GM21526 (cell line): Measurements from ENCODE around the gene SLC46A1.
"Not testable (repeated sequence)": the region's sequence is repeated elsewhere in the genome, so short reads cannot be mapped to it uniquely, and the experiment has no call there.

Experiments
- ATAC-seq: cut with Tn5 transposase; IDR thresholded peaks from one replicate; pipeline ENCODE4 v1.9.1; 2021; ENCODE audit warnings: moderate library complexity; ENCODE audit not compliant: unreplicated experiment, low FRiP score

SLC46A1 gene

DNA sequence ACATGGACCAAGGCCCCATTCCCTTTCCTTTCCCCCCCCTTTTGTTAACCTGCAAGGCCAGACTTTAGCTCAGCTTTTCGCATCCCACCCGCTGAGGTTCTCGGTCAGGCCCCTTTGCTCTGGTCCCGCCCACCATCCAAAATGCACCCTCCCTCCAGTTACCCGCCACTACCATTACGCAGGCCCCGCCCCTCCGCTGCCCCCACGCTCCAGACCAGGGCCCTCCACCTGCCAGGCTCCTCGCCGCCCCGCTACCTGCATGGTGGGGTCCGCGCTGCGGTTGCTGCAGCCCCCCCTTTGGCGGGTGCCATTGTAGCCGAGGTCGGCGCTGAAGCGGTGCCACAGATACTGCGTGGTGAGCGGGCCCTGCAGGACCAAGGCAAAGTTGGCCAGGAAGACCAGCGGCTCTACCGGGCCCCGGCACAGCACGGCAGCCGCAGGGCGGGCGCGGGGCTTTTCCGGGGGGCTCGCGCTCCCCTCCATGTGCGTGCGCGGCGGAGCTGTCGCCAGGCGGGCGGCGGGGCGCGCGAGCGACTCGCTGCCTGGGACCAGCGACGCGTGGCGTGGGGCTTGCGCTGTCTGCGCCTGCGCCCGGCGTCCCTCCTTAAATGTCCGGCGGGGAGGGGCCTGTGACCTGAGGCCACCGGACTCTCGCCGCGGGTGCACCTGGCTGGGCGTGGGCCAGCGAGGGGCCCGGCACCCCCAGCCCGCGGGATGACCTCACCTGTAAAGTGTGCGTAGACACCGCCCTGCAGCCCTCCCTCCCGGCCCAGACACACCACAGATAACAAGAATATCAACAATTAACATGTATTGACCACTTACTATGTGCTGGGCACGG is at the start of gene SLC46A1:
SLC46A1 (minus strand) TSS at position 581 of the 841 bp plus-strand sequence; CDS start at position 483, 98 bp downstream.
- ATAC-seq, result peak; percentile 58

DNA sequence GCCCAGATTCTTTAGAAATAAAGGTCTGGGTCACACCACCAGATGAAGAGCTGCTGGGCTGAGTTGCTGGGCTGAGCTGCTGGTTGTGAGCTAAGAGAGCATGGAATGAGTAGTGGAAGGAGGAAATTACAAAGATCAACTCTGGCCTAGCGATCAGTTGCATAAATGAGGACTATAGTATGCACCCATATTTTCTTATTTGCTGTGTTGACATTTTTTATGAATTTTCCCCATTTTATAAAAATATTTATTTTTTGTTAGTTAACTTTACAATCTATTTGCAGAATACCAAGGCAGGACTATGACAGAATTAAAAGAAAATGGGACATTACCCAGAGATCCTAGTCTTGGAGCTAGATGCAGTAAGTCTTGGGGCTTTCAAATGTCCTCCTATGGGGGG is 43.8 kb upstream of the SLC46A1 start:
- no peak for ATAC-seq

DNA sequence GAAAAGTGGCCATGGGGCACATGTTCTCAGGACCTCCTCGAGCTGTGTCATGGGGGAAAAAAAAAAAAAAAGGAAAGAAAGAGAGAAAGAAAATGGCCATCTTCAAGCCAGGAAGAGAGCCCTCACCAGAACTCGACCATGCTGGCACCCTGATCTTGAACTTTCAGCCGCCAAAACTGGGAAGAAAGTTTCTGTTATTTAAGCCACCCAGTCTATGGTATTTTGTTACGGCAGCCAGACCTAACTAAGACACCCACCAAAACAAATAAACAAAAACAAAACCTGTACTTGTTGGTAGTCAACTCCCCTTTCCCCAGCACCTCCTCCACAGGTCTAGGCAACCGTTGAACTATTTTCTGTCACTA is 41.4 kb upstream of the SLC46A1 start:
- no peak for ATAC-seq

DNA sequence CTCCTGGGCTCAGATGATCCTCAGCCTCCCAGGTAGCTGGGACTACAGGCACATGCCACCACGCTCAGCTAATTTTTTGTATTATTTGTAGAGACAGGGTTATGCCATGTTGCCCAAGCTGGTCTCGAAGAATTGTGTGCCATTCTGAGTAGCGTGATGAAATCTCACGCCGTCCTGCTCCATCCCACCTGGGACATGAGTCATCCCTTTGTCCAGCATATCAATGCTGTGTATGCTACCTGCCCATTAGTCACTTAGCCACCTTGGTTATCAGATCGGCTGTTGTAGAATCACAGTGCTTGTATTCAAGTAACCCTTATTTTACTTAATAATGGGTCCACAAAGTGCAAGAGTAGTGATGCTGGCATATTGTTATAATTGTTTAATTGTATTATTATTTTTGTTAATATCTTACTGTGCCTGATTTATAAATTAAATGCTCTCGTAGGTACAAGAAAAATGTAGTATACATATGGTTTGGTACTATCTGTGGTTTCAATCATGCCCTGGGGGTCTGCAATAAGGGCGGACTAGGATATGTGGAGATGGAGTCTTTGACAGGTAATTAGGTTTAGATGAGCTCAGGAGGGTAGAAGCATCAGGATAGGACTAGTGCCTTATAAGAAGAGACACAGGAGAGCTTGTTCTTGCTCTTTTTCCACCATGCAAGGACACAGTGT is 40.8 kb upstream of the SLC46A1 start:
- ATAC-seq, result no peak

DNA sequence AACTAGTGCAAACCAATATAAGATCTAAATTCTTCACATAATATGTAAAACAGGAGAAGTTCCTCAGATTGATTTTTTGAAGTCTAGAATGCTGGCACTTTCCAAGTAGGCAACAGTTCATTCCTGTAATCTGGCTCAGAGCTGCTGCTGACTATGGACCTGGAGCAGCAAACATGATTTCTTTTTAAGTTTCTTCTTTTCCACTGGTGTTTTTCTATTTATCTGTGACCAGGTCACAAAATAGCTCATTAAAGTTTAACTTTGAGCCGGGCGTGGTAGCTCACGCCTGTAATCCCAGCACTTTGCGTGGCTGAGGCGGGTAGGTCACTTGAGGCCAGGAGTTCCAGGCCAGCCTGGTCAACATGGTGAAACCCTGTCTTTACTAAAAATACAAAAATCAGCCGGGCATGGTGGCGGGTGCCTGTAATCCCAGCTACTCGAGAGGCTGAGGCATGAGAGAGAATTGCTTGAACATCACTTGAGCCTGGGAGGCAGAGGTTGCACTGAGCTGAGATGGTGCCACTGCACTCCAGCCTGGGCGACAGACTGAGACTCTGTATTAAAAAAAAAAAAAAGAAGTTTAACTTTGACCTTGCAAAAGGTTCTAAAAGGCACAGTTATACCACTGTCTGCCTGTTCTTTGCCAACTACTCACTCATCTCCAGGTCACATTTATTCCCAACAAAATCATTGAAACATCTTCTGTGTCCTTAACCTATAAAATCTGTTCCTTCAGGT is 38.1 kb upstream of the SLC46A1 start:
- ATAC-seq, result no peak

DNA sequence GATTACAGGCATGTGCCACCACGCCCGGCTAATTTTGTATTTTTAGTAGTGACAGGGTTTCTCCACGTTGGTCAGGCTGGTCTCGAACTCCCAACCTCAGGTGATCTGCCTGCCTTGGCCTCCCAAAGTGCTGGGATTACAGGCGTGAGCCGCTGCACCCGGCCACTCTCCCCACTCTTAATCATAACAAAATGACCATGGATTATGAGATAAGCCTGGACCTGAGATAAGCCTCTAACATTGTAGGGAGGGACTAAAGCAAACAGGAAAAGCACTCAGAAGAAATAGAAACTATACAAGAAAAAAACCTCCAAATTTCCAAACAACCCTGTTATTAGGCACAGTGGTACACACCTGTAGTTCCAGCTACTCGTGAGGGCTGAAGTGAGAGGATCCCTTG is 28.3 kb upstream of the SLC46A1 start:
- not testable (repeated sequence) for ATAC-seq

DNA sequence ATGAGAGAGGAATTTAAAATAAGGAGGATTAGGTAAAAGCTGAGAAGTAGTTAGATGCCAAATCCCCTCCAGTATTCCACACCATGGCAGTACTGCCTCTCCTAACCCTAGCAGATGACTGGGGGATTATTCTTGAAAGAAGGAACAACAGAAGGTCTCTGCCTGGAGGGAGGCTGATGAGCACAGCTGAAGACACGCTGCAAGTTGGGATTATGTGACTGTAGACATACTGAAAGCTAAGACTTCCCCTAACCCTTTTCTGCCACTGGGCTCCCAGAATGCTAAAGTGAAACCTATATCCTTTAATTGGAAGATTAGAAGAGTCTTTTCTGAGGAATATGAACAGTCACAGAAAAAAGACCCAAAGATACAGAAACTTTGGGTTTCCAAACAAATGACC is 27.7 kb upstream of the SLC46A1 start:
- no peak for ATAC-seq

DNA sequence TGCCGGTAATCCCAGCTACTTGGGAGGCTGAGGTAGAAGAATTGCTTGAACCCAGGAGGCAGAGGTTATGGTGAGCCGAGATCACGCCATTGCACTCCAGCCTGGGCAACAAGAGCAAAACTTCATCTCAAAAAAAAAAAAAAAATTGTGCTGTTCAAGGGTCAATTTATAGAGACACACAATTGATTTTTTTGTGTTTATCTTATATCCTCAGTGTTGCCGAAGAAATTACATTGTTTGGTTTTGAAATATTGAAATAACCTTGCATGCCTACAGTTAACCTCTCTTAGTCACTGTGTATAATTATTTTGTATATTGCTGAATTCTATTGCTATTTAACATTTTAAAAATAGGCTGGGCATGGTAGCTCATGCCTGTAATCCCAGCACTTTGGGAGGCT is 22.0 kb upstream of the SLC46A1 start:
- ATAC-seq, result not testable (repeated sequence)

DNA sequence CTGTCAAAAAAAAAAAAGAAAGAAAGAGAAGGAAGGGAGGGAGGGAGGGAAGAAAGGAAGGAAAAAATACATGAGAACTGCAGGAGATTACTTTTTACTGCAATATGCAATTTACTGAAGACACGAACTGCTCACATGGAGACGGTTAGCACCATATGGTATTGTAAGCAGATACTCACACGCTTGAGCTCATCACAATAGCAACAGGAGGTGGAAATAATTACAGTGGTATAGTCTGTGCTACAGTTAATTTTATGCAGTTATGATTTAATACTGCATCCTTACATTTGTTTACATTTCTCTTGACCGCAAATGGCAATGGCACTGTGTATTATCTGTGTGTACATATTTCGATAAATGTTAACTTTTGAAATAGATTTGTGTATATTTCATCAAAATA is 21.4 kb upstream of the SLC46A1 start:
- no peak for ATAC-seq

DNA sequence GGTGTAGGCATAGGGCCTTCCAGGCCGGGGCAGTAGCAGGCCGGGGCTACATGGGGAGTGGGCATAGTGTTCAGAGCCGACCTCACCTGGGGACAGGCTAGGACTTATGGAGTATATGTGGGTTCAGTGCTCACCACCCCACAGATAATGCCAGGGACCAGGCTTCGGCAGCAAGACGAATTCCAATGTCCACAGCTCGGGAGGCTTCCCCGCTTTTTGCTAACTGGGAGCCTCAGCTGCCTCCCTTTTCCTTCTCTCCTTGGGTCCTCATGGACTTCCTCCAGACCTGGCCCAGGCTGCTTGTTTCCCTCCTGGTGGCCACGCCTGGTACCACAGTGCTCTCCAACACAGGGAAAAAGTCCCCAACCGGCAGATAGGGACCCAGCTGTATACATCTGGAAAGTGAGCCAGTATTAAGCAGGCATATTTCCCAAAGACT is 20.1 kb upstream of the SLC46A1 start:
- no peak for ATAC-seq

DNA sequence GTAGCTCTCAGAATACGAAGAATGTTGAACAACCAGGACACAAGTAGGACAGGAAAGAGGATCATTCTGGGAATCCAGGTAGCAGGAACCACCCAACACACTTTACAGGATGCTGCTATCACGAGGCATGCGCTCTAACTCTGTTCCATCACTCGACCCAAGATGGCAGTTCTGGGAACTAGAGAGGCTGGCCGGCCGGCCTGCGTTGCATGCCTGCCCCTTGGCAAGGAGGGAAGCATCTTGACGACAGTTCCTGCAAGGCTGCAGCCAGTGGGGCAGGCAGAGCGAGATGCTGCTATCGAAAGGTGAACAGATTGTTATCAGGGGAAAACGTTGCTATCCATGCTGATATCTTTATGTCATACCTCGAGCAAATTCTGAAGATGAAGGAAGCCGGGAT is 19.2 kb upstream of the SLC46A1 start:
- ATAC-seq, result no peak

DNA sequence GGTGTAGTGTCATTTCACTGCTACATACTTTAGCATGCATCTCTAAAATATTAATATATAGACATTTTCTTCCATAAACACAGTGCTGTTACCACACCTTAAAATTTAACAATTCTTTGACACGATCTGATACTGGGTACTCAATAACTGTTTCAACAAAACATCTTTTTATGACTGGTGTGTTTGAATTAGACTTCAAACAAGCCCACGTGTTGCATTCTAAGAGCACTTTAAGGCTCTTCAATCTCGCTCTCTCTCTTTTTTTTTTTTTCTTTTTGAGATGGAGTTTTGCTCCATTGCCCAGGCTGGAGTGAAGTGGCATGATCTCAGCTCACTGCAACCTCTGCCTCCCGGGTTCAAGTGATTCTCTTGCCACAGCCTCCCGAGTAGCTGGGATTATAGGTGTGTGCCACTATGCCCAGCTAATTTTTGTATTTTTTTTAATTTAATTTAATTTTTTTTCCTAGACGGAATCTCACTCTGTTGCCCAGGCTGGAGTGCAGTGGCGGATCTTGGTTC is 15.8 kb upstream of the SLC46A1 start:
- no peak for ATAC-seq

DNA sequence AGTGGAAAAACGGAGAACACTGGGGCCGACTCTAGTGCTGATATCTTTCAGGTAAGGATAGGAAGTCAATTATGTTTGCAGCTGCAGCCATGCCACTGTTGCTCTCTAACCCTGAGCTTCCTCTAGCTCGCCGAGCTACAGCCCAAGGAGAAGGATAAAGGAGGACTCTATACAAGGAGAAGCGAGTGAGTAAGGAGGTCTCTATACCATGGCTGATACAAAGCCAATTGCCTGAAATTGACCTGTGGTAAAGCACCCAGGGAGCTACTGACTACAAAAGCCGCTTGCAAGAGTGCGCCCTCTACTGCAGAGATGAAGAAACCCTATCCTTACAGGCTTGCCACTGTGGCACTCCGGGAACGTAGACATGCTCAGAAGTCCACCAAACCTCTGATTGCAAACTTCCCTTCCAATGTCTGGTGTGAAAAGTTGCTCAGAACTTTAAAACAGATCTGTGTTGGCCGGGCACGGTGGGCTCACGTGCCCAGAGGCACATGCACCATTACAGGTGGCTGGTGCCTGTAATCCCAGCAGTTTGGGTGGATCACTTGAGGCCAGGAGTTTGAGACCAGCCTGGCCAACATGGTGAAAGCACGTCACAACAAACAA is 10.8 kb upstream of the SLC46A1 start:
- no peak for ATAC-seq

DNA sequence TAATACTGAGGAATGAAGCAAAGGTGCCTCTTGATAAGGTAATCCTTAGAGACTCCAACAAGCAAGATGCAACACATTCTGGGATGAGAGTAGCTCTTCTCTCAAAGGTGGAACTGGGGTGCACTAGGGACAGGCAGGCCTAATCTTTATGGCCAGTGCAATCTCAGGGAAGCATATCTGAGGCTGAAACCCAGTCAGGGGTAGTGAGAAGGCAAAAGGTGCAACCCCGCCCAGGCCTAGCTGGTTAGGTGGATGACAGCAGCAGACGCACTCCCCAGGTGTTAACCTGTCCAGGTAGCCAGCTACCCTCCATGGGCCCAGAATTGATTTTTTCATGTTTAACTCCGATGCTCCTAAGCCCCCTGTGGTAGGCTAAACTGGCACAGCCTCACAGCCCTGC is 9.9 kb upstream of the SLC46A1 start:
- ATAC-seq, result no peak

DNA sequence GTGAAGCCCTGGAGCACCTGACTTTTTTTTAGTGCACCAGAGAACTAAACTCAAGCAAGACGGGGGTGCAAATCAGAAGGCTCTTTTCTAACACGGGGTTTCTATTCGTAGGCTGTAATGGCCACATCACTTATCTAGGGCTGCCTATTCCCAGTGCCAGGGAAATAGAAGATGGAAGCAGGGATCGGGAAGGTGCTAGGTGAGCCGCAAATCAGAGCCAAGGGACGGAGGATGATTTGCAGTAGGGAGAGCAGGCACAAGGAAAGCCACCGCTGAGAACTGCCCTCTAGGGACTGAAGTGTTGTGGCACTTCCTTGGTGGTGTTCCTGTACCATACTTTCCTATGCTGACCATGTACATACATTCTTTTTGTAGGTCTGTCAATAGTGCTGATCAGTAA is 7.8 kb upstream of the SLC46A1 start:
- no peak for ATAC-seq

DNA sequence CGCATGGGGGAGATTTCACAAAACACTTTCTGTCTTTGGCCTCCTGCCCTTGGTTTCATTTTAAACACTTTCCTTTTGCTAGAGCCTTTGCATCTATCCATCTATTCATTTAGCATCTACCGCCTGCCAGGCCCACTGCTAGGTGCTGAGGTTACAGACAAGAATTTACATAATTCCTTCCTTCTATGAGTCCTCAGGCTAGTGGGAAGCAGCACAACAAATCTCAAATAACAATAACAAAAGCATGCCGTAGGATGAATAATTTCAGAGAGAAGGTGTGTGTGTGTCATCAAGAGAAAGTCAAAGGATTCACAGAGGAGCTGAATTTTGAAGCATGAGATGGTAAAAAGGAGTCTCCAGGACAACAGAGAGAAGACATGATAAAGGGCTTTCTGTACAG is 6.1 kb upstream of the SLC46A1 start:
- no peak for ATAC-seq

DNA sequence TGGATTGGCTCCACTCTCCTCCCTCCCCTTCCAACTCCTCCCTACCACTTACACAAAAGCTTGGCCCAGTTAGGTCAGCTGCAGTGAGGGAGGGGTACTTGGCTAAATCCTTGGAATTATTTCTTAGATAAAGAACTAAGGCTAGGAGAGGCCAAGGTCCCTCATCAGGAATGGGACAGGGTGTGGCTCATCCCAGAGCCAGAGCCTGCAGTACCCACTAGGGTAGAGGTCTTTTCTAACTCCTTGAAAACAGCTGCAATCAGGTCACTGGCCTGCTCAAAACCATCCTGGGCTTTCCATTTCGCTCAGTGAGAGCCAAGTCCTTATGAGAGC is 1.9 kb upstream of the SLC46A1 start:
- no peak for ATAC-seq

DNA sequence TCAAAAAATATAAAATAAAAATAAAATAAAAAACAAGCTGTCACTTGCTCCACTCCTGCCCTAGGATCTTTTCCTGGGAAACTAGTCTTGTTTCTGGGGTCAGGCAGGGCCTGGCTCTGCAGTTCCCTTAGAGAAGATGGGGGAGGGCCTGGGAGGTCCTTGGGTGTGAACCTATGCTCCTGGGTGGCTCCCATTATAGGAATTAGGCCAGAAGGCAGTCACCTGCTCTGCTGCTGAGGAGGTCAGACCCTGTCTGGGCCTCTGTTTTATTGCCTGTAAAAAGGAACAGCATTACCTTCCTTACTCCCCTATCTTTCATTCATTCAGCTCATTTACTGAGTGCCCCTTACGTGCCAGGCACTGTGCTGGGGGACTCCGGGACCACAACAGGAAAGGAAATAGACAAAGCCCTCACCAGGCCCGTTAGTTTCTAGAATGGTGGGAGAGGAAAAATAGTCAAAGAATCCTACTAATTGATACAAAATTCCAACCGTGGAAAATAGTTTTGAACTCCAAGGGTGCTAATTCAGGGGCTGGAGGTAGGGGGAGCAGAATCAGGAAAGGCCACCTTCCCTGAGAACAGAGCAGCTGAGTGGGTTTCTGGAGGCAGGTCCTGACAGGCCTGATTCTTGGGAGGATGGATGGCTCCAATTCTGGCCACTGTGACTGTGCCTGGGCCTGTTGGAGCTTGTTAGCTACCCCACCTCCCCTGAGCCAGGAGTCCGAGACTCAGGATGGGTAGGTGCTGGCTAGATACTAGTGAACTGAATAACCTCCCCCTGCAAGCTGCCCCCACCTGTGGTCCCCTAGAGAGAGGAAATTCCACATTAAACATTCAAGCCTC is 1.3 kb upstream of the SLC46A1 start:
- no peak for ATAC-seq

DNA sequence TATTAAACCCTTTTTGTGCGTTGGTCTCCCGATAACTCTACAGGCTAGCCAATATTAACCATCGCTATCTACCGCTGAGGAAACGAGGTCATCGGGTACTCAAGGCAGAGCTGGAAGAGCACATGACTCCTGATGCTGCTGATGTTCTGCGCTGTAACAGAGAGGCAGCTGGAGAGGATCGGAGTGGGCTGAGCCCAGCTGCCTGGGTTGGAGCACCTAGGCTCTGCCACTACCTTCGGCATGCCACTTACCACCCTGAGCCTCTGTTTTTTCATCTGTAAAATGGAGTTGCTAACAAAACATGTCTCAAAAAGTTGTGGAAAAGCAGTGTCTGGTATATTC is 432 bp upstream of the SLC46A1 start:
- ATAC-seq, result no peak
